HG03280 (cell line): ENCODE results near the gene RNF224.
A peak's percentile ranks its signal among the peaks of the same experiment; 100 is the strongest.

Source experiments
- ATAC-seq: cut with Tn5 transposase; IDR thresholded peaks from one replicate; pipeline ENCODE4 v1.9.1; 2021; ENCODE audit warnings: mild to moderate bottlenecking, moderate library complexity; ENCODE audit not compliant: unreplicated experiment

RNF224 gene

DNA sequence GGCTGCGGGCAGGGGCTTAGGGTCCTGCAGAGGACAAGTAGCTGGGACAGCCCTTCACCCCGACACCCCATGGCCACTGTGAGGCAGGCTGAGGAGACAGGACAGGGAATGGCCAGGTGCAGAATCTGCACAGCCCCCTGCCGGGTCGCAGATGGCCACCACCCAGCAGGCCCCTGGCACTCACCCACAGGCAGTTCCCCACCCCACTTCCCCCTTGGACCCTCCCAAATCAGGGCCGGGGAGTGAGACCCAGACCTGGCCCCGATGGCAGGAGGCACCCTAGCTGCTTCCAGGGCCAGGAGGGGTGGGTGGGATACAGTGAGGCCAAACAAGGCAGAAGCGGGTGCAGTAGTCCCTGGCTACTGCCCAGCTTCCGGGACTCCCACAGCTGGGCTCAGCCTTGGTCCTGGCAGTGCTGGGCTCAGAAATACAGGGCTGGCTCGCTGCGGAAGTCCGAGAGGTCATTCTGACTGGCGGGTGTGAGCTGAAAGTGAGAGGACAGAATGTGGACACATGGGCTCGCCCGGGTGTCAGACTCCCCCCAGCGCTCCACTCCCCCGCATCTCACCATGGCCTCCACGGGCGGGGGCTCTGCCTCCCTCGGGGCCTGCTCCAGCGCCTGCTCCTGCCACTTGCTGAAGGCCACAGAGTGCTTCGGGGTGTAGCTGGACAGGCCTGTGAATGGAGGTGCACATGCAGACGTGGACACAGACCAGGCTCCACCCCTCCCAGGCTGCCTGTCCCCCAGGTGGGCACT is 35.4 kb upstream of the RNF224 start:
- ATAC-seq = no peak

- ATAC-seq = no peak
Measured at GRCh38 chr9:137192448-137192780, 34.9 kb upstream of the RNF224 start.

GRCh38 chr9:137192859-137193258 is 34.4 kb upstream of the RNF224 start:
- ATAC-seq = no peak

- ATAC-seq = no peak
Measured at GRCh38 chr9:137193771-137194170, 33.5 kb upstream of the RNF224 start.

- ATAC-seq = no peak
Measured at GRCh38 chr9:137194388-137194787, 32.9 kb upstream of the RNF224 start.

- ATAC-seq = no peak
Measured at GRCh38 chr9:137194909-137195308, 32.4 kb upstream of the RNF224 start.

- ATAC-seq = no peak
Measured at GRCh38 chr9:137195525-137196220, 31.6 kb upstream of the RNF224 start.

DNA sequence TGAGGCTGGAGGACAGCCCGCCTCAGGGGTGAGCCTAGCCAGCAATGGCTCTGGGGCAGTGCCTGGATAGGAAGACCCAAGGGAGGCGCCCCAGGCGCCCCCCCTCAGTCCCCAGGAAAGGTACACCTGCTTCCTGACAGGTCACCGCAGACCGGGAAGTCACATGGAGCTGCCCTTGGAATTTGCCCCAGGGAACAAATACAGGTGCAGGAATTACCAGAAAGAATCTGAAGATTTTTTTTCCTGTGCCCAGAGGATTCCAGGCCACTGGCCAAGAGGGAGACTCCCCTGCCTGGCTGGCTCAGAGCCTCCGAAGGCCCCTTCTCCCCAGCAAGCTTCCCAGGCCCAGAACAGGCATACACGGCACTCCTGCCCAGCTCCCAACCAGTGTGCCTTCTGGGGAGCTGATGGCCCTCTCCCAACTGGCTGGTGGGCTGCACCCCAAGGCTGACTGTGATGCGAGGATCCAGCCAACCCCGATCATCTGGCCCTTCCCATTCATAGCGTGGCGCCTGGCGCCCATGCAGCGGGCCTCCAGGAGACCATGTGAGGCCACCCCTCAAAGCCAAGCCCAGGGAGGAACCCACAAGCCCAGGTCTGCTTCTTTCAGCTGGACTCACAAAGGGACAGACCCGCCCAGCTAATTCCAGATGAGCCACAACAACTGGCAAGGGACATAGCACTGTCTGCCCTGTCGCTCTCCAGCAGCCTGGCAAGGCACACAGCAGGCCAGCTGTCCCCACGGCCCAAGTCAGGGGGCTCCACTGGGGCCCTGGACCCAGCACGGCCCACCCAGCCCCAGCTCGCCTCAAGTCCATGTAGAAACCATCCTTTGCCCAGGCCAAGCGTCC is 29.0 kb upstream of the RNF224 start:
- no peak for ATAC-seq

- ATAC-seq = no peak
Measured at GRCh38 chr9:137198902-137199283, 28.4 kb upstream of the RNF224 start.

DNA sequence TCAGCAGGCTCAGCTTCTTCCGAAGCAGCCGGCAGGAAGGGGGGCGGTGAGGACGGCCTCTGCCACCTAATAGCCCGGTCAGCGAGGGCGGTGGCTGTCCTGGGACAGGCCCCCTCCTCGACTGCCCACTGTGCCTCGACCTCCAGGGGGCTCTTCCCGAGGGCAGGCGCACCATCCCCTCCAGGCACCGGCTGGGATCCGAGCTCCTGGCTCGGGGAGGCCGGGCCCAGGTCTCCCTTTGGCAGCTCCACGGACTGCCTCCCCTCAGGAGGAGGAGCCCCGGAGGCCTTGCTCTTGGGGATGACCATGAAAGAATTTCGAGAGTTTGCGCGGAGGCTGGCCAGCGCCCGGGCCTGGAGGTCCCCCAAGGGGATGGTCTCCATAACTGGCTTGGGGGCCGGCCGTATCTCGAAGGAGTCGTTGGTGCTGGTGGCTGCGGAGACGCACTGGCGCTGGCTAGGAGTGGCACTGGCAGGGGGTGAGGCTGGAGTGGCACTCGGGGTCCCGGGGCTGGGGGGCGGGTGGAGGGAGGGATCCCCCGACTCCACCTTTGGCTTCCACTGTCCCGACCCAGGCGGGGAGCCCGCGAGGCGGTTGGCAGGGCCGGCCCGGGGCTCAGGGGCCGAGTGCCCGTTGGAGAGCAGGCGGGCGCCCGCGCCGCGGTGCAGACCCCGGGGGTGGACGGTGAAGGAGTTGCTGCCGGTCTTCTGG is 27.7 kb upstream of the RNF224 start:
- ATAC-seq = no peak

GRCh38 chr9:137200311-137201204 is 26.7 kb upstream of the RNF224 start, which contains the start of gene TPRN:
TSS of gene TPRN (minus strand) at chr9:137200741. CDS start at chr9:137200711, 30 bp downstream.
- ATAC-seq = peak; percentile 88

GRCh38 chr9:137201205-137201868 is 26.0 kb upstream of the RNF224 start:
- no peak for ATAC-seq

- no peak for ATAC-seq
Measured at GRCh38 chr9:137202966-137203365, 24.3 kb upstream of the RNF224 start.

DNA sequence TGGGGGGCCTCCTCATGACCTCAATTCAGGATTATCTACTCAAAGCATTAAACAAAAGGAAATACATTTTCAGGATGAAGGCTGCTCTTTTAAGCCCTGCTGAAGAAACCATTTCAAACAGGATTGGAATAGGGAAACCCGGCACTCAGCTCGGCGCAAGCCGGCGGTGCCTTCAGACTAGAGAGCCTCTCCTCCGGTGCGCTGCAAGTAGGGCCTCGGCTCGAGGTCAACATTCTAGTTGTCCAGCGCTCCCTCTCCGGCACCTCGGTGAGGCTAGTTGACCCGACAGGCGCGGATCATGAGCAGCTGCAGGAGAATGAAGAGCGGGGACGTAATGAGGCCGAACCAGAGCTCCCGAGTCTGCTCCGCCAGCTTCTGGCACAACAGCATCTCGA is 22.6 kb upstream of the RNF224 start:
- ATAC-seq = no peak

DNA sequence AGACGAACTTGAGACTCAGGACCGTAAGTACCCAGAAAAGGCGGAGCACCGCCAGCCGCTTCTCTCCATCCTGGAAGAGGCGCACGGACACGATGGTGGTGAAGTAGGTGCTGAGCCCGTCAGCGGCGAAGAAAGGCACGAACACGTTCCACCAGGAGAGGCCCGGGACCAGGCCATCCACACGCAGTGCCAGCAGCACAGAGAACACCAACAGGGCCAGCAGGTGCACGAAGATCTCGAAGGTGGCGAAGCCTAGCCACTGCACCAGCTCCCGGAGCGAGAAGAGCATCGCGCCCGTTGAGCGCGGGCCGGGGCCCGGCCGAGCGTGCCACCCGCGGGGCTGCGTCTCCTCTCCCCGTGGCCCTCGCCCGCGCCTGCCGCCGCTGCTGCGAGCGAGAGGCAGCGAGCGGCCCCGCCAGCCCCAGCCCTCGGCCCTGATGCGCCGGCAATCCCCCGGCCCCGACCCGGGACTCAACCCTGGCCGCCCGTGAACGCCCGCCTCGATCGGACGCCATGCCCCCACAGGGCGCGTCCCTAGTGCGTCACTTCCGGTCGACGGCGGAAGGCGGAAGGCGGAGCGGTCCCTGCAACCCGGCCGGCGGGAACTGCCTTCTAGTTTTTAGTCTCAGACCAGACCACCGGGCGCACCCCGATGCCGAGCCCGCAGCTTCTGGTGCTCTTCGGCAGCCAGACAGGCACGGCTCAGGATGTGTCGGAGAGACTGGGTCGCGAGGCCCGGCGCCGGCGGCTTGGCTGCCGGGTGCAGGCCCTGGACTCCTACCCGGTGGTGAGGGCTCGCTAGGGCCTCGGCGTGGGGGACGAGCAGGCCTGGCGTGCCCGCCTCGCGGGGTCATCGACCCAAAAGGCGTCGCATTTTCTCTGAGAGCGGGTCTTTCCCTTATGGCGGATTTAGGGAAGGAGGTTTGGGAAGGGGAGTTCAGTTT is 21.9 kb upstream of the RNF224 start, which contains the start of the genes NDOR1 and TMEM203:
Gene NDOR1 (plus strand): TSS at position 575 of the 944 bp plus-strand sequence. CDS start 78 bp downstream, at position 653.
Gene TMEM203 (minus strand): TSS at position 523 of the 944 bp plus-strand sequence. CDS start 234 bp downstream, at position 289.
- ATAC-seq = peak; percentile 47

DNA sequence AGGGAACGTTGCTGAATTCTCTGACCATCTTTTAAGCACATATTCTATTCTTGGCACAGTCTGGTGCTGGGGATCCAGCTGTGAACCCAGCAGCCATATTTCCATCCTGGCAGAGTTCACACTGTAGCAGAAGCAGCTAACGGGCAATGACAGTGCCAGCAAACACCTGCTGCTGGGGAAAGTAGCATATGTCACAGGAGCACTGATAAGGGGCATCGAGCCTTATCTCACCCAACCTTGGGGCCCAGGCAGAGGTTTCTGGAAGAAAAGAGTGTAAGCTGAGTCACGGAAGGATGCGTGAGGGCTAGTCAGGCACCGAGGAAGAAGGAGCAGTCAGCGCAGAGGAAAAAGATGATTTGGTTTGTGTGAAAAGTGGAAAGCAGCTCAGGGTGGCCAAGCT is 20.7 kb upstream of the RNF224 start:
- no peak for ATAC-seq

DNA sequence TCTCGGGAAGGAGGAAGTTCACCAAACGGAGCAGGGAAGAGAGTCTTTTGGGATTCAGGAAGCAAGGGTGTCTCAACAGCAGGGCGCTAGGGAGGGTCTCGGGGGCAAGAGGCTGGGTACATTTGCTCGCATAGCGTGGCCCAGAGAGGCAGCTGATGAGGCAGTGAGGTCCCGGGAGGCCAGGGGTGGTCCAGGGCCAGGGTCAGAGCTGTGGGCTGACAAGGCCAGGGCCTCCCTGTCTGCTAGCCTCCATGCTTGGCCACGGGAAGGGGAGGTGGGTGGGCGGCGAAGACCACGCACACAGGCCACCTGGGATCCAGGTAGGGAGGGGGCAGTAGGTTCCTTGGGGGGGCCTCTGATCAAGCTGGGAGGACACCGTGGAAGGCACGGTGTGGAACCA is 15.8 kb upstream of the RNF224 start:
- ATAC-seq = no peak

DNA sequence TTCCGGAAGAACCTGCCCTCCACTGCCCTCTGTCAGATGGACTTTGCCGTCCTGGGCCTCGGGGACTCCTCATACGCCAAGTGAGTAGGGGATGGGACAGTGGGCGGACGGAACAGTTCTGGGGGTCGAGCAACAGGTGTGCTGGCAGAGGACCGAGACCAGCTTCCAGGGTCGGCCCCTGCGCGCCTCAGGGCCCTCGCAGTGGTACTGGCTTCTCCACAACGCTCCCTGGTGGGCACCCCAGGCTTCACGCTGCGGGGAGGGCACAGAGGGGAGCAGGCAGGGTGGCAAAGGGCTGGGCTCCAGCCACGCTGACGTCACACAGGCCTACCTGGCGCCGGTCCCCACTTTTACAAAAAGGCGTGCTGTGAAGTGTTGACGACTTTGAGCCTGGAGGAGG is 14.8 kb upstream of the RNF224 start:
- no peak for ATAC-seq
